ENCODE results near the gene CREM.

The CREM gene

GRCh38 chr10:35103882-35104281 is 22.8 kb upstream of the CREM start:
- Histone ChIP-seq H3K4me3 (replicated peaks; ENCODE audit: low read depth, low read length) (no peak overlapping the region), H3K36me3 (ENCODE audit: control insufficient read depth, insufficient read depth, low read length) (no peaks in the 10 kb centered on the region), H3K27me3 (replicated peaks; ENCODE audit: control insufficient read depth, insufficient read depth, low read length) (no peaks in the 10 kb centered on the region)
- no peak for DNase-seq (ENCODE audit: extremely low read depth, insufficient read length)
- no peak for TF ChIP-seq CTCF (IDR thresholded peaks at IDR 0.05; ENCODE audit: insufficient read depth, low read length, poor library complexity, severe bottlenecking)

- H3K4me3 ChIP-seq (replicated peaks; ENCODE audit: low read depth, low read length), result no peak overlapping the region
- no peak for TF ChIP-seq CTCF (IDR thresholded peaks at IDR 0.05; ENCODE audit: insufficient read depth, low read length, poor library complexity, severe bottlenecking)
- no peaks in the 10 kb centered on the region for H3K27me3 ChIP-seq (replicated peaks; ENCODE audit: control insufficient read depth, insufficient read depth, low read length)
- no peak for DNase-seq (ENCODE audit: extremely low read depth, insufficient read length)
- H3K36me3 ChIP-seq (ENCODE audit: control insufficient read depth, insufficient read depth, low read length), result no peaks in the 10 kb centered on the region
Measured at GRCh38 chr10:35112571-35112970, 14.1 kb upstream of the CREM start.

DNA sequence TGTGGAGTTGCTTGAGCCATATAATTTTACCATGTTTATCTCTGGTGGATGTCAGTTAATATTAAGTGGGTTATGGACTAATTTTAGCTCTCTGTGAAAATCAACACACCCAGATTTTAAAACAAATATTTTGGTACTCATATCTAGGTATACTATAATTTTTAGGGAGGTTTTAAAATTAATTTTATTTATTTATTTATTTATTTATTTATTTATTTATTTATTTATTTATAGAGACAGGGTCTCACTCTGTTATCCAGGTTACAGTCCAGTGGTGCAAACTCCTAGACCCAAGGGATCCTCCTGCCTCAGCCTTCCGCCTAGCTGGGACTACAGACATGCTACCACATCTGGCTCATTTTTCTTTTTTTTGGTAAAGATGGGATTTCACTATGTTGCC is 7.3 kb upstream of the CREM start:
- Histone ChIP-seq H3K4me3 (replicated peaks; ENCODE audit: low read depth, low read length) (no peak overlapping the region), H3K36me3 (ENCODE audit: control insufficient read depth, insufficient read depth, low read length) (no peaks in the 10 kb centered on the region), H3K27me3 (replicated peaks; ENCODE audit: control insufficient read depth, insufficient read depth, low read length) (no peaks in the 10 kb centered on the region)
- TF ChIP-seq CTCF (IDR thresholded peaks at IDR 0.05; ENCODE audit: insufficient read depth, low read length, poor library complexity, severe bottlenecking), result no peak
- no peak for DNase-seq (ENCODE audit: extremely low read depth, insufficient read length)

DNA sequence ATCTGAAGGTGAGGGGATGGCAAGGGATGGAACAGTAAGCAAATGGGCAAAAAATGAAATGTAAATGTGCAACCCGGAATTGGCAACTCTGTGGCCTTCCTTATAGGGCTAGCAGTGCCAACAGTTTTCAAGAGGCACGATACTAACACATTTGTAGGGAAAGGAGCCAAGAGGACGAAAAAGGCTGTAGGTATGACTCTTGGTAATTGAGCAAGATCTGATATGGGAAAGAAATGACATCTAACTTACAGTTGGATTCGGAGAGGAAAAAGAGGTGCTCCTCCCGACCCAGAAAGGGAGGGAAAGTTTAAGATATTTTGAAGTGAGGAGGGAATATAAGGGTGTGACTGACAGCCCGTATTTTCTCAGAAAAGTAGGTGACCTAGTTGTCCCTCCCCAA is 2.1 kb upstream of the CREM start:
- TF ChIP-seq CTCF (IDR thresholded peaks at IDR 0.05; ENCODE audit: insufficient read depth, low read length, poor library complexity, severe bottlenecking), result no peak
- no peak for DNase-seq (ENCODE audit: extremely low read depth, insufficient read length)
- no peaks in the 10 kb centered on the region for H3K27me3 ChIP-seq (replicated peaks; ENCODE audit: control insufficient read depth, insufficient read depth, low read length)
- no peak overlapping the region for H3K4me3 ChIP-seq (replicated peaks; ENCODE audit: low read depth, low read length)
- H3K36me3 ChIP-seq (ENCODE audit: control insufficient read depth, insufficient read depth, low read length), result no peaks in the 10 kb centered on the region

- TF ChIP-seq CTCF (IDR thresholded peaks at IDR 0.05; ENCODE audit: insufficient read depth, low read length, poor library complexity, severe bottlenecking), result no peak
- H3K4me3 ChIP-seq (replicated peaks; ENCODE audit: low read depth, low read length), result peak overlapping the region; percentile 69
- DNase-seq (ENCODE audit: extremely low read depth, insufficient read length), result no peak
Measured at GRCh38 chr10:35126062-35126529, 550 bp upstream of the CREM start.

GRCh38 chr10:35127289-35127891 is 744 bp downstream of the CREM start:
- Histone ChIP-seq H3K4me3 (replicated peaks; ENCODE audit: low read depth, low read length) (peak overlapping the region; percentile 92), H3K27me3 (replicated peaks; ENCODE audit: control insufficient read depth, insufficient read depth, low read length) (no peaks in the 10 kb centered on the region), H3K36me3 (ENCODE audit: control insufficient read depth, insufficient read depth, low read length) (no peaks in the 10 kb centered on the region)
- TF ChIP-seq CTCF (IDR thresholded peaks at IDR 0.05; ENCODE audit: insufficient read depth, low read length, poor library complexity, severe bottlenecking), result no peak
- peak; percentile 66 for DNase-seq (ENCODE audit: extremely low read depth, insufficient read length)

More at GRCh38 chr10:35126062-35126529, 550 bp upstream of the CREM start:
- no peaks in the 10 kb centered on the region for H3K36me3 ChIP-seq (ENCODE audit: control insufficient read depth, insufficient read depth, low read length)
- H3K27me3 ChIP-seq (replicated peaks; ENCODE audit: control insufficient read depth, insufficient read depth, low read length), result no peaks in the 10 kb centered on the region
